ACC112 (cell line): ENCODE results near the gene BTBD9.
"Not testable (repeated sequence)": the region's sequence is repeated elsewhere in the genome, so short reads cannot be mapped to it uniquely, and the experiment has no call there.

Experiments
- H2AFZ ChIP-seq: fragments of 200-600 bp; sonication (generic); one replicate; pipeline ENCODE4 v1.6.0; 2017; ENCODE audit warnings: antibody characterized with exemption, low read length; ENCODE audit not compliant: unreplicated experiment
- H3K27ac ChIP-seq: fragments of 200-600 bp; sonication (generic); 2 replicates; pipeline ENCODE4 v1.5.1; 2014; ENCODE audit warnings: low read depth, mild to moderate bottlenecking, antibody characterized with exemption, low read length, moderate library complexity
- H3K27me3 ChIP-seq: fragments of 200-600 bp; sonication (generic); 2 replicates; pipeline ENCODE4 v1.6.1; 2014; ENCODE audit warnings: mild to moderate bottlenecking, antibody characterized with exemption, low read length, moderate library complexity, mixed read lengths; ENCODE audit not compliant: insufficient read depth
- H3K36me3 ChIP-seq: fragments of 200-600 bp; sonication (generic); 2 replicates; pipeline ENCODE4 v1.6.1; 2016; ENCODE audit warnings: mild to moderate bottlenecking, antibody characterized with exemption, low read length, moderate library complexity, mixed read lengths; ENCODE audit not compliant: insufficient read depth
- H3K4me1 ChIP-seq: fragments of 200-600 bp; sonication (generic); one replicate; pipeline ENCODE4 v1.6.1; 2016; ENCODE audit warnings: low read length, mixed read lengths; ENCODE audit not compliant: insufficient read depth, unreplicated experiment, control insufficient read depth
- H3K4me3 ChIP-seq: fragments of 200-600 bp; sonication (generic); 2 replicates; pipeline ENCODE4 v1.5.1; 2014; ENCODE audit warnings: mild to moderate bottlenecking, low read depth, low read length
- H3K79me2 ChIP-seq: fragments of 200-600 bp; sonication (generic); one replicate; pipeline ENCODE4 v1.6.0; 2016; ENCODE audit warnings: low read length; ENCODE audit not compliant: control insufficient read depth, unreplicated experiment, insufficient read depth

The BTBD9 gene

GRCh38 chr6:38124224-38124926 lies 515.4 kb downstream of the BTBD9 start:
- H3K4me1 ChIP-seq, H3K27ac ChIP-seq, H3K4me3 ChIP-seq, H3K27me3 ChIP-seq, H3K79me2 ChIP-seq, H2AFZ ChIP-seq, H3K36me3 ChIP-seq: not testable (repeated sequence)

- Histone ChIP-seq H3K27ac (no peak overlapping the region), H3K36me3 (no peaks in the 10 kb centered on the region)
Observed at GRCh38 chr6:38119516-38119915, 520.2 kb downstream of the BTBD9 start.

GRCh38 chr6:38118791-38119365 lies 520.9 kb downstream of the BTBD9 start:
- Histone ChIP-seq H3K27me3 (no peaks in the 10 kb centered on the region), H2AFZ (no peak overlapping the region), H3K27ac (no peak overlapping the region), H3K4me1 (peaks cover 15% of the 10 kb centered on the region), H3K79me2 (peaks cover 4% of the 10 kb centered on the region), H3K36me3 (no peaks in the 10 kb centered on the region), H3K4me3 (no peak overlapping the region)

More at GRCh38 chr6:38119516-38119915, 520.2 kb downstream of the BTBD9 start:
- Histone ChIP-seq H3K79me2 (peaks cover 4% of the 10 kb centered on the region), H3K4me1 (peaks cover 15% of the 10 kb centered on the region), H3K4me3 (no peak overlapping the region), H3K27me3 (no peaks in the 10 kb centered on the region), H2AFZ (no peak overlapping the region)
